ENCODE results near the gene RSRC1.
"Not testable (repeated sequence)": the region's sequence is repeated elsewhere in the genome, so short reads cannot be mapped to it uniquely, and the experiment has no call there.

RSRC1 gene

DNA sequence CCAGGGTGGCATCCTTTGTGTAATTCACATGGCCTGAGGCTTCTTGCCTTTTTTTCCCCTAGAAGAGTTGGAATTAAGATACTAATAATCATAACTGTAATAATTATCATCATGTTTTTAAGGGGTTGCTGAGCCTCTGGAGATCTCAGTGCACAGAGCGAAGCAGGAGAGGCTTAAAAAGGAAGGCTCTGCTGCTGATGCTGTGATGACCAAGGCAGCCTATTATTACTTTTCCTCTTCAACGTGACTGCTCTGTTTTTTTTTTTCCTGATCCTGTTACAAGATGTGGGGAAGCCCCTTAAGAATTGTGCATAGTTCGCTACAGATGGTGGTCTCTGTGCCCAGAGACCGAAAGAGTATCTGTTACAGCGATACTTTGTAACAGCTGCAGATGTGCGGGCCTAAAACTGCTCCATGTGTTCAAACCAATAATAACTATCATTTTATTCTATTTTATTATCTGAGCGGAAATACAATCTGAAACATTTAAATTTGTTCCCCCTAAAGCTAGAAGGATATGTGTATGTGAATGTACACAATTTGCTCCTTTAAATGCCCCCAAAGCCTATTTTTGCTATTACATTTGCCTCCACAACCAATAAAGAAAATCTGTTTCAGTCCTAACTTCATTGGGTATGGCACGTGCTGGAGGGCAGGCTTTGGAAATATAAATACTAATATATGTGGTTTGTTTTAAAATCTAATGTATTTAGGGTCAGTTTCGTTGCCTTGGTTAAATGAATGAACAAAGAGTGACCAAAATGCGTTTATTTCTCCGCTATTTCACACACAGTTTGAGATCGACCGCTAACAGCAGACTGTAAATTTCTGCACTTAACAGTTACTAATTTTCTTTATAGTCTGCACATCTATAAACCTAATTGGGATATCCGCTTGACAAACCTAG is 8.3 kb upstream of the RSRC1 start:
- DNase-seq = no peak

DNA sequence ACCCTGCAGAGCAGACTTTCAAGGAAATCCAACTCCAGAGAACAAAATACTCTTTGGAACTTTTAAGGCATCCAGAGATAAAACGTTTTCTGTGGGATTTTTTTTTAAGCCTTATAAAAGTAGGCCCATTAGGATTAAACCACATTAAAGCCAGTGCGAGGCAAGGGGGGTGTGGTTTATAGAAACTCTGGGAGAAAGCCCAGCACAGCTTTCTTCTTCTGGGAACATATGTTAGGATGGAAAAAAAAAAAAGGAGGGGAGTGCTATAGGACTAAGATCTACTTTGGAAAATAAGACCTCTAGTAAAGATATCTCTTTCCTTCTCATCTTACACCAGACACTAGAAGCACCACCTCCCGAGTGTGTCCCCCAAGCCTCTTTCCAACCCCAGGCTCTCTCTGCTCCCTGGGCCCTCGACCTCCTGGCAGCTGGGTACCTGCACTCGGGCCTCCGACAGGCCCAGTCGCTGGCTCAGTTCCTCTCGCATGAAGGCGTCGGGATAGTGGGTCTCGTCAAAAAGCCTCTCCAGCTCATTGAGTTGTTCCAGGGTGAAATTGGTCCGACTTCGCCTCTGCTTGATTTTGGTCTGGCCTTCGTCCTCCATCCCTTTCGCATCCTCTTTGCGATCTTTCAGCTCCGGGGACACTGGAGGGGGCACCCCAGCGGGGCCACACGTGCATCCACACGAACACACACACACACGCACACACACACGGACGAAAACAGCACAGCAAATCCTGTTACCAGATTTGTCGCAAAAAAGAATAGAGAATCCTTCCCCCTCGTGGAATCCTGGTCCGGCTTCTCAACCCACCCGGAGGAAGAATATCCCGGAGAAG is 7.4 kb upstream of the RSRC1 start:
- DNase-seq = no peak

DNA sequence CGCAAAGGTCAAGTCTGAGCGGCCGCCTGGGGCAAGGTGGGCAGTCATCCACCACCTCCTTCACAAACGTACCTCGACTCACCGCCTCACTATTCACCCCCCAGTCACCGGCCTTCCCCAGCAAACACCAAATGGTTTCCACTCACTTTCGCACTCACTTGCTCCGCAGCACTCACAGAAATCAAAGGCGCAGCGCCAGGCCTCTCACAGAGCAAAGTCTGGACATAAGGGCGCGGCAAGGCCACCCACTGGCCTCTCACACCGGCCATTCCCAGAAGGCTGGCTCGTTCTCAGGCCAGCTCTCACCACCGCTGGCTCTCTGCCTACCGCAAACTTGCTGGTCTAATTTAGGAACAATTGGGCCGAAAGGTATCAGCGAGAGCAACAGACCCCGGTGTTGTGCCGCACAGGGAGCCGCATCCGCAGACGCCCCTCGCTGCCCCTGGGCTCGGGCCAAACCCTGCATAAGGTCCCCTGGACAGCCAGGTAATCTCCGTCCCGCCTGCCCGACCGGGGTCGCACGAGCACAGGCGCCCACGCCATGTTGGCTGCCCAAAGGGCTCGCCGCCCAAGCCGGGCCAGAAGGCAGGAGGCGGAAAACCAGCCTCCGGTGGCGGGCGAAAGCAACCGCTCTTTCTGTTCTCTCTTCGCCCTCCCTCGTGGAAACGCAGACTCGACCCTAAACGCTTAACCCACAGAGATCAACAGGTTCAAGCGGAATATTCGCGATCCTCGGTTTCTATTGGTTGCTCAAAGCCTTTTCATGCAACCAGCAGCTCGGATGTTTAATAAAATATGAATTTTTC is 6.6 kb upstream of the RSRC1 start:
- no peak for DNase-seq

GRCh38 chr3:158103887-158104327 is 6.0 kb upstream of the RSRC1 start:
- no peak for DNase-seq

DNA sequence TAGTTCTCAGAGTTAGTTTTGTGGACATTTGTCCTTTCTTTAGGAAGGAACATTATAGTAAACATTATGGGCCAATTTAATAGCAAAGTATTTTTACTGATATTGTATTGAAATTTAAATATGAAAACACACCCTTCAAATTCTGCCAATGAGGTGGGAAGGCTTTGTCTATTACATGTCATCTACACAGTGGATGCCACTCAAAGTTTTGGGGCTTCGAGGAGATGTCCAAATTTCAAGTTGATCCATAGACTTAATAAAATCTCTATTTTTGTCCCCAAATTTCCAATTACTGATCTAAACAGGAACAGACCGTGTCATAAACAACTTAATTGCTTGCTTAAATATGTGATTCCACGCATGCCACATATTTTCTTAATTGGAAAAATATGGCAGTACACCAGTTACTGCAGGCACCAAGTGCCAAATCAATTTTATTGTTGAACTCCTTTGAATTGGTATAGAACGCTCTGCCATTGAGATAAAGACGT is 5.4 kb upstream of the RSRC1 start:
- DNase-seq = no peak

- DNase-seq = peak; percentile 23
These were observed 4.7 kb upstream of the RSRC1 start for GRCh38 chr3:158105119-158105709.

GRCh38 chr3:158105710-158106253 is 4.1 kb upstream of the RSRC1 start:
- peak; percentile 32 for DNase-seq

DNA sequence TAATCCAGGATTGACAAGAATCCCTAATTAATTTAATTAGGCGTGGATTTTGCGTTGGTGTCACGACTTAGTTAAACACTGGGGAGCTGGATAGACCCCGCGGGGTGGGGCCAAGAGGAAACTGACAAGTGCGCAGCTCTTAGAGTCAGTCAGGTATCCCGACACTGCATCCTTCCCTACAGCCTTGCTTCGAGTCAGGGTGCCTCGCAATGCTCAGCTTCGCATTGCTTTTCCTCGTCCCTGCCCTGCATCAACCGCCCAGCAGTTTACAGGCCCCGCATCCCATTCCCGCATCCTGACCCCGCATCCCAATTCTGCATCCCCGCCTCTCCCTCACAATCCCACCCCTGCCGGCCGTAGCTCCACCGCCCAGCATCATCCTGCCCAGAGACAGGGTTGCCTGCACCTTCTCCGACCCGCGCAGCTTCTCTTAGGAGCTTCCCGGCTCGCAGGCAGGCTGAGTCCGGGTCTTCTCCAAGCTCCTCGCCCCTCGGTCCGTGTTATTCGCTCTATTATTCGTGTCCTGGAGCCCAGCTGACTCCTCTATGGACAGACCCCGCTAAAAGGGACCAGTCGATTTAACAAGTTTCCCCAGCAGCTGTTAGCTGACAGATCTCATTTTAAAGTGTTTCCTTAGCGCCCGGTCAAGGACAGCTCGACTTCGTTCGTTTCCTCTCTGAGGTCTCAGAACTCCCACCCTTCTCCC is 3.0 kb upstream of the RSRC1 start:
- DNase-seq = peak; percentile 39

- peak; percentile 12 for DNase-seq
These were observed 2.1 kb upstream of the RSRC1 start for GRCh38 chr3:158107605-158108444.

- no peak for DNase-seq
These were observed 1.4 kb upstream of the RSRC1 start for GRCh38 chr3:158108445-158108985.

DNA sequence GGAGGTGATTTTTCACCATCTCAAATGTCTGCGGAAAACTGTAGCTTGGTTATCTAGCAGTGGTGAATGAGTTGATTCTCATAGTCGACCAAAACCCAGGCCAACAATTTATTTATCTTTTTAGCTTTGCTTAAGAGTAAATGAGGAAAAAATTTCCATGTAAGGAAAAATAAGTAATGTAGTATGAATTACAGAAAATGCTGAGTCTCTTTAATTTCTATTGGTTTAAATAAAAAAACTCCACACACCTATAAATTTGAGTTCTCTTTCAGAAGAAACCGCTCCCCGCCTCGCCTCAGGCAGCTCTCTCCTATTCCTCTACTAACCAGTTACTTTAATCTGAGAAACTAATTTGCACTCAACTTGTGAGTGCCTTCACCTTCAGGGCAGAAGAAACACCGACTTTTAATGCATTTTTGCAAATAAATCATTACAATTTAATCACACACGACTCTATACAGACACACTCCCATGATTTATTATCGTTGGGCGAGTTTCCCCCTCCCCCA is 540 bp upstream of the RSRC1 start:
- DNase-seq = no peak

GRCh38 chr3:158110658-158111018 is 749 bp downstream of the RSRC1 start:
- no peak for DNase-seq

DNA sequence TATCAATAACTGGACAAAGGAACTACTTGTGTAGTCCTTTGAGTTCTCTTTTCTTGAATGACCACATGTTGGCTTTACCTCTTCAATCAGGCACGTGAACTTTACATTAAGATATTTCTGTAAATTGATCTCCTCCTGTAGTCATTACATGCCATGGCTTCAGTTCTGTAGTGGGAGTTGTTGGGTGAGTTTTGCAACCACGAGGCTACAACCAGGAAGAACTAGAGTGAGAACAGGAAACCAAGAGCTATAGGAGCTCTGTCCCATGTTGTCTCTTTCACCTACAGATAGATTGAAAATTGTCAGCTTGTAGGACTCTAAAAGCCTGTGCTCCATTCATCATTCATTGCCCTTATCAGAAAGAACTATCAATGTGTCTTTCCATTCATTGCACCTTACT is 2.0 kb downstream of the RSRC1 start:
- DNase-seq = no peak

- DNase-seq = not testable (repeated sequence)
These were observed 3.7 kb downstream of the RSRC1 start for GRCh38 chr3:158113595-158113994.

DNA sequence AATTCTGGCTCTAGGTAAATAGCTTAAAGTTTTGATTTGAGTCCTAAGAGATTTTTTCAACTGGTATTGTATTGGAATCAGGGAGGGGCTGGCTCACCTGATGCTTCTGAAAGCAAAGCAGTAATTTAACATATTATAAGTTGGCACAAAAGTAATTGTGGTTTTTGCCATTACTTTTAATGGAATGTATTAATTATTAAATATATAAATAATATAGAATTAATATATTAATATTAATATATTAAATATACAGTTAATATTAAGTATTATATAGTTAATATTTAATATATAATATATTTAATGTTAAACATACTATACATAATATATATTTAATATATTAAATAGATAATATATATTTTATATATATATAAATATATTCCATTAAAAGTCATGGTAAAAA is 10.4 kb downstream of the RSRC1 start:
- DNase-seq = no peak

DNA sequence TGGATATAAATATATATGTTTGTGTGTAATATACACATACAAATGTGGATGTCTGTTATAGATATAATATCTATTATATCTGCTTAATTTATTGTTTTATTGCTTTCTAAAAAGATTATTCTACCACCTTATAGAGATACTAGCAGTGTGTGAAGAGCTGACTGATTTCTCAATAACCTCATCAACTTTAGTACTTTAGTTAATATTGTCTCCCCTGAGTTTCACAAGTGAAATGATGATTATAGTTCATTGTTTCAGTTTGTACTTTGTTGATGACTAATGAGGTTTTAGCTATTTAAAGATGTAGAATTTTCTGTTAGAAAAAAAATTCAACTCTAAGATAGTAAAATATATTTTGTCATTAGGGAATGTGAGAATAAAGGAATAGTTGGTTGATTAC is 11.4 kb downstream of the RSRC1 start:
- DNase-seq = no peak

- DNase-seq = not testable (repeated sequence)
These were observed 12.8 kb downstream of the RSRC1 start for GRCh38 chr3:158122721-158123120.

- no peak for DNase-seq
These were observed 17.6 kb downstream of the RSRC1 start for GRCh38 chr3:158127250-158128219.

DNA sequence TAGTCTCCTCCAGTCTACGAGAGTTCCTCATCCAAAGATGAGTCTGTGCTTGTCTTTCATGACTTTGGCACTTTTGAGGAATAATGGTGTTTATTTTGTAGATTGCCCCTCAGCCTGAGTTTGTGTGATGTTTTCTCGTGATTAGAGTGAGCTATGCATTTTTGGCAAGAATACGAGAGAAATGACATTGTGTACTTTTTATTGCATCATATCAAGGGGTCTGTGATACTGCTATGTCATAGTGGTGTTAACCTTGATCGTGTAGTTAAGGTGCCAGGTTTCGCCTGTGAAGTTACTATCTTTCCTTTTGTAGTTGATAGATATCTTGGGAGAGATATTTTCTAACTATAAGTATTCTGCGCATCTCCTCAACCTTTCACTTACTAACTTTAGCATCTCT is 18.9 kb downstream of the RSRC1 start:
- DNase-seq = no peak

All from NCI-H774 (cell line).